Kidney (tissue), 14 donors: ENCODE measurements around the gene MALSU1. TPM values are rescaled to one million over a fixed set of nuclear protein-coding genes. Genes with fewer than 3 reads are reported as not detected.

Experiments used
- DNase-seq, 5 donors: peaks; one replicate each; pipeline ENCODE4 v3.0.0-alpha.2; 2013 to 2020
- FAIRE-seq: peaks from 2 replicates; lab custom pipeline; 2012; peaks lifted over from hg19 to GRCh38; lab: Jason Lieb, UNC
- H3K27ac ChIP-seq, 2 donors: one replicate each; pipeline ENCODE4 v1.7.0; 2013; ENCODE audit warnings: low read depth in 2 of 2, low read length in 2 of 2, inconsistent platforms in 1 of 2
- H3K27me3 ChIP-seq: one replicate; pipeline ENCODE4 v1.7.1; 2013; ENCODE audit warnings: low read length, inconsistent platforms; ENCODE audit not compliant: control insufficient read depth, insufficient read depth
- H3K36me3 ChIP-seq, 3 donors: one replicate each; pipeline versions ENCODE4 v1.7.0 to v1.7.1; 2013; ENCODE audit warnings: low read length in 3 of 3, control low read depth in 1 of 3, inconsistent platforms in 1 of 3; ENCODE audit not compliant: insufficient read depth in 3 of 3, control insufficient read depth in 2 of 3
- H3K4me1 ChIP-seq, 3 donors: one replicate each; pipeline versions ENCODE4 v1.7.0 to v1.7.1; 2013; ENCODE audit warnings: low read length in 3 of 3, inconsistent platforms in 1 of 3, low read depth in 1 of 3; ENCODE audit not compliant: control insufficient read depth in 2 of 3, insufficient read depth in 2 of 3
- H3K4me3 ChIP-seq, 3 donors: one replicate each; pipeline versions ENCODE4 v1.7.0 to v1.8.1; 2013; ENCODE audit warnings: low read length in 3 of 3, control low read depth in 1 of 3, inconsistent platforms in 1 of 3
- H3K9ac ChIP-seq, 3 donors: one replicate each; pipeline versions ENCODE4 v1.7.0 to v1.7.1; 2013; ENCODE audit warnings: low read length in 3 of 3, control low read depth in 1 of 3, inconsistent platforms in 1 of 3
- H3K9me3 ChIP-seq, 3 donors: one replicate each; pipeline versions ENCODE4 v1.7.0 to v1.7.1; 2013; ENCODE audit warnings: low read length in 3 of 3, control low read depth in 1 of 3, inconsistent platforms in 1 of 3; ENCODE audit not compliant: control insufficient read depth in 2 of 3, insufficient read depth in 1 of 3
- intact Hi-C: fragments of 100-400 bp; cut with DNase I; formaldehyde crosslinking; loops from one replicate; pipeline ENCODE4 v1.11.1; 2022
- polyA plus RNA-seq: library from polyadenylated mRNA; stranded (reverse); fragments of 350-450 nt; fragmentation: Illumina TruSeq; extraction: RNeasy Lipid Tissue Mini Kit (QIAGEN cat#74804); gene quantifications from one replicate; pipeline ENCODE4 v1.2.3, GENCODE V29; 2014; ENCODE audit warnings: low read depth, low replicate concordance; ENCODE audit not compliant: insufficient read depth
- total RNA-seq: library from RNA; stranded (reverse); fragmentation: NEBNext Ultra II Directional; extraction: Animal tissue kit (Norgen Biotek cat#: 25700); gene quantifications from one replicate; pipeline ENCODE4 v1.2.1, GENCODE V29; 2021
- TF ChIP-seq, protein P1 (sequence below): IDR thresholded peaks from 3 replicates; pipeline ENCODE4 v1.5.1; 2012; ENCODE audit warnings: mild to moderate bottlenecking, moderate library complexity, borderline replicate concordance; ENCODE audit not compliant: insufficient read depth; ENCODE audit errors: extremely low read depth
- donor health status: control.
- donor health status: control.
- donor health status: control.
- donor health status: control.
- donor health status: control.
- donor health status: DM: yes; HTN: yes; CAD: no.
- donor health status: Normal renal cell carcinoma (clear cell type).

Gene MALSU1
- total and polyA plus RNA-seq, 2 donors from 2014 or later = 40.3 to 94.9 TPM

DNA sequence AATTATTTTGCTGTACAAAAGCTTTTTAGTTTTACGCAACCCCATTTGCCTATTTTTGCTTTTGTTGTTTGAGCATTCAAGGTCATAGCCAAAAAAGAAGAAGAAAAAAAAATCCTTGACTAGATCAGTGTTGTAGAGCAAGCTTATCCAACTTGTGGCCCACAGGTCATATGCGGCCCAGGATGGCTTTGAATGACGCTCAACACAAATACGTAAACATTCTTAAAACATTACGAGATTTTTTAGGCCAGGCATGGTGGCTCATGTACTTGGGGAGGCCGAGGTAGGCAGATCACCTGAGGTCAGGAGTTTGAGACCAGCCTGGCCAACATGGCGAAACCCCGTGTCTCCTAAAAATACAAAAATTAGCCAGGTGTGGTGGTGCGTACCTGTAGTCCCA, 8.1 kb upstream of the MALSU1 start:
- Histone ChIP-seq H3K27me3 (no peaks in the 10 kb centered on the region), H3K9me3 (no peaks in the 10 kb centered on the region), H3K27ac (no peak overlapping the region), H3K4me3 (no peak overlapping the region), H3K9ac (no peak overlapping the region), H3K36me3 (no peaks in the 10 kb centered on the region), H3K4me1 (no peaks in the 10 kb centered on the region)
- FAIRE-seq (no peak), DNase-seq (no peak)
- intact Hi-C loops = no loop called here
- TF ChIP-seq, protein P1, sequence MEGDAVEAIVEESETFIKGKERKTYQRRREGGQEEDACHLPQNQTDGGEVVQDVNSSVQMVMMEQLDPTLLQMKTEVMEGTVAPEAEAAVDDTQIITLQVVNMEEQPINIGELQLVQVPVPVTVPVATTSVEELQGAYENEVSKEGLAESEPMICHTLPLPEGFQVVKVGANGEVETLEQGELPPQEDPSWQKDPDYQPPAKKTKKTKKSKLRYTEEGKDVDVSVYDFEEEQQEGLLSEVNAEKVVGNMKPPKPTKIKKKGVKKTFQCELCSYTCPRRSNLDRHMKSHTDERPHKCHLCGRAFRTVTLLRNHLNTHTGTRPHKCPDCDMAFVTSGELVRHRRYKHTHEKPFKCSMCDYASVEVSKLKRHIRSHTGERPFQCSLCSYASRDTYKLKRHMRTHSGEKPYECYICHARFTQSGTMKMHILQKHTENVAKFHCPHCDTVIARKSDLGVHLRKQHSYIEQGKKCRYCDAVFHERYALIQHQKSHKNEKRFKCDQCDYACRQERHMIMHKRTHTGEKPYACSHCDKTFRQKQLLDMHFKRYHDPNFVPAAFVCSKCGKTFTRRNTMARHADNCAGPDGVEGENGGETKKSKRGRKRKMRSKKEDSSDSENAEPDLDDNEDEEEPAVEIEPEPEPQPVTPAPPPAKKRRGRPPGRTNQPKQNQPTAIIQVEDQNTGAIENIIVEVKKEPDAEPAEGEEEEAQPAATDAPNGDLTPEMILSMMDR = no peak

DNA sequence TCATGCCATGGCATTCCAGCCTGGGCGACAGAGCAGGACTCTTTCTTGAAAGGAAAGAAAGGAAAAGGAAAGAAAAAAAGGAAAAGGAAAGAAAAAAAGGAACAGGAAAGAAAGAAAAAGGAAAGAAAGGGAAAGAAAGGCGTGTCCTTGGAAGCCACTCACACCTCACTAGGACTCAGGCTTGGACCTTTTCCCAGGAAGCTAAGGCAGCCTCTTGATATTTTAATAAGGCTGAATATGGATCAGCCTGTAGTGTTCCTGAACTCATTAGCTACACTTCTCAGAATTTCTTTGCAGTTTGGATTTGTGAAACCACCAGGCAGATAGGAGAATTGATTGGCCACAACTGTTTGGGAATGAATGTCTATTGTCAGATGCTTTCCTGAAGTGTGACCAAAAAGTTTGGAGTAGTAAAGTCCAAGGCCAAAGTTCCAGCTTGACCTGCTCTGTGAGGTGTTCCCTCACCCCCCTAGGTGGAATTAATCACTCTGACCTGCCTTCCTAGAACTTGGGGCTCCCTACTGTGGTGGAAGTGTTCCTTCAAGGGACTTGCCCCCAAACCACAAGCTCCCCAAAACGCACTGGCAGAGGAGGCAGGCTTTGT, 7.1 kb upstream of the MALSU1 start:
- no peak for DNase-seq
- intact Hi-C loops = no loop called here
- no peaks in the 10 kb centered on the region for H3K4me1 ChIP-seq
- no peaks in the 10 kb centered on the region for H3K9me3 ChIP-seq
- H3K4me3 ChIP-seq = no peak overlapping the region
- H3K27ac ChIP-seq = no peak overlapping the region
- TF ChIP-seq, protein P1 = no peak
- FAIRE-seq = no peak
- no peak overlapping the region for H3K9ac ChIP-seq
- H3K36me3 ChIP-seq = no peaks in the 10 kb centered on the region
- no peaks in the 10 kb centered on the region for H3K27me3 ChIP-seq

DNA sequence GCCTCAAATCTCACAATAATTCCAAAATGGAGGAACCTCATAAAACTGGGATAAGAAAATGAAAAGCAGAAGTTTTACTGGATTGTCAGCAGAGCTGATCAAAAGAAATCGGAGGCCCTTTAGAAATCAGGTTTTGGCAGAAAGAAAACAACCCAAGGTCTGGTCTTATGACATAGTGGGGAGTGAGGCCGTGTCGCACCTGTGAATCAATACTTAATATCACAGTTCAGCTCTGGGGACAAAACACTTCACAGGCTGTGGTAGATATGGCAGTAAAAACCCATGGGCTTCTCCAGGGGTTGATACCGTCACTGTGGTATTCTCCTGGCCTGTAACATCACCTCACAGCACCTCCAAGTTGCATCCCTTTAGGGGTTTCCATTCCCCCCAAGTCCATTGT, 6.5 kb upstream of the MALSU1 start:
- FAIRE-seq = no peak
- TF ChIP-seq, protein P1 = no peak
- DNase-seq = no peak
- Histone ChIP-seq H3K9ac (no peak overlapping the region), H3K27me3 (no peaks in the 10 kb centered on the region), H3K4me1 (no peaks in the 10 kb centered on the region), H3K36me3 (no peaks in the 10 kb centered on the region), H3K27ac (no peak overlapping the region), H3K4me3 (no peak overlapping the region), H3K9me3 (no peaks in the 10 kb centered on the region)
- intact Hi-C loops = no loop called here
